ENCODE data around the gene ADGRF1.

Gene ADGRF1

GRCh38 chr6:47047479-47048407 is 5.6 kb upstream of the ADGRF1 start:
- peak; percentile 95 for DNase-seq (ENCODE audit: low read depth)
- TF ChIP-seq CTCF (IDR thresholded peaks at IDR 0.05; ENCODE audit: control insufficient read depth, extremely low read depth, insufficient read depth), result peak; percentile 84
- H3K4me3 ChIP-seq (ENCODE audit: low read depth, low read length), result no peak overlapping the region

GRCh38 chr6:47047097-47047478 is 5.0 kb upstream of the ADGRF1 start:
- TF ChIP-seq CTCF (IDR thresholded peaks at IDR 0.05; ENCODE audit: control insufficient read depth, extremely low read depth, insufficient read depth), result no peak
- no peak for DNase-seq (ENCODE audit: low read depth)
- H3K4me3 ChIP-seq (ENCODE audit: low read depth, low read length), result no peak overlapping the region

GRCh38 chr6:47044397-47044796 is 2.3 kb upstream of the ADGRF1 start:
- TF ChIP-seq CTCF (IDR thresholded peaks at IDR 0.05; ENCODE audit: control insufficient read depth, extremely low read depth, insufficient read depth), result no peak
- no peak overlapping the region for H3K4me3 ChIP-seq (ENCODE audit: low read depth, low read length)
- DNase-seq (ENCODE audit: low read depth), result no peak

GRCh38 chr6:47043286-47043685 is 1.2 kb upstream of the ADGRF1 start:
- no peak overlapping the region for H3K4me3 ChIP-seq (ENCODE audit: low read depth, low read length)
- no peak for DNase-seq (ENCODE audit: low read depth)
- no peak for TF ChIP-seq CTCF (IDR thresholded peaks at IDR 0.05; ENCODE audit: control insufficient read depth, extremely low read depth, insufficient read depth)

GRCh38 chr6:47041741-47042140 is 391 bp downstream of the ADGRF1 start:
- no peak overlapping the region for H3K4me3 ChIP-seq (ENCODE audit: low read depth, low read length)
- DNase-seq (ENCODE audit: low read depth), result no peak
- TF ChIP-seq CTCF (IDR thresholded peaks at IDR 0.05; ENCODE audit: control insufficient read depth, extremely low read depth, insufficient read depth), result no peak

GRCh38 chr6:47034926-47035325 is 7.2 kb downstream of the ADGRF1 start:
- DNase-seq (ENCODE audit: low read depth), result peak; percentile 70
- TF ChIP-seq CTCF (IDR thresholded peaks at IDR 0.05; ENCODE audit: control insufficient read depth, extremely low read depth, insufficient read depth), result no peak
- no peak overlapping the region for H3K4me3 ChIP-seq (ENCODE audit: low read depth, low read length)

GRCh38 chr6:47034421-47034820 is 7.7 kb downstream of the ADGRF1 start:
- TF ChIP-seq CTCF (IDR thresholded peaks at IDR 0.05; ENCODE audit: control insufficient read depth, extremely low read depth, insufficient read depth), result no peak
- no peak for DNase-seq (ENCODE audit: low read depth)
- no peak overlapping the region for H3K4me3 ChIP-seq (ENCODE audit: low read depth, low read length)
